Measurements from ENCODE around the gene EPHA1.

Gene EPHA1

DNA sequence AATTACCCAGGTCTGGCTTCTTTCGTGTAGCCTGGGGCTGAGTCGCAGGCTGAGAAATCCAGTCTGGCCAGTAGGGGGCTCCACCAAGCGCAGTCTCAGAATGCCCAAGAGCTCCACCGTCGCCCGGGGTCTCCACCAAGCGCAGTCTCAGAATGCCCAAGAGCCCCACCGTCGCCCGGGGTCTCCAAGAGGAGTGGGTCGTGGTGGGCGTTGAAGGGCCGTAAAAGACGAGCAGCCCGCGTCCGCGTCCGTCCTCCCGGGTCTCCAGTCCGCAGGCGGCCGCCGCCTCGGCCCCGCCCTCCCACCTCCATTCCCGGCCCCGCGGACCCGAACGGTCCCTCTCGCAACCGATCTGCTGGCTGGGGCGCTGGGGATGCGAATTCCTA lies 28.4 kb downstream of the EPHA1 start:
- DNase-seq (ENCODE audit: low read depth): peak; percentile 81
- TF ChIP-seq, protein P1, sequence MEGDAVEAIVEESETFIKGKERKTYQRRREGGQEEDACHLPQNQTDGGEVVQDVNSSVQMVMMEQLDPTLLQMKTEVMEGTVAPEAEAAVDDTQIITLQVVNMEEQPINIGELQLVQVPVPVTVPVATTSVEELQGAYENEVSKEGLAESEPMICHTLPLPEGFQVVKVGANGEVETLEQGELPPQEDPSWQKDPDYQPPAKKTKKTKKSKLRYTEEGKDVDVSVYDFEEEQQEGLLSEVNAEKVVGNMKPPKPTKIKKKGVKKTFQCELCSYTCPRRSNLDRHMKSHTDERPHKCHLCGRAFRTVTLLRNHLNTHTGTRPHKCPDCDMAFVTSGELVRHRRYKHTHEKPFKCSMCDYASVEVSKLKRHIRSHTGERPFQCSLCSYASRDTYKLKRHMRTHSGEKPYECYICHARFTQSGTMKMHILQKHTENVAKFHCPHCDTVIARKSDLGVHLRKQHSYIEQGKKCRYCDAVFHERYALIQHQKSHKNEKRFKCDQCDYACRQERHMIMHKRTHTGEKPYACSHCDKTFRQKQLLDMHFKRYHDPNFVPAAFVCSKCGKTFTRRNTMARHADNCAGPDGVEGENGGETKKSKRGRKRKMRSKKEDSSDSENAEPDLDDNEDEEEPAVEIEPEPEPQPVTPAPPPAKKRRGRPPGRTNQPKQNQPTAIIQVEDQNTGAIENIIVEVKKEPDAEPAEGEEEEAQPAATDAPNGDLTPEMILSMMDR (conservative IDR thresholded peaks at IDR 0.05; ENCODE audit: control insufficient read depth, insufficient read depth, low read depth, low read length): peak; percentile 75
- H3K4me3 ChIP-seq (ENCODE audit: control insufficient read depth, low read depth, low read length): peak overlapping the region; percentile 93

DNA sequence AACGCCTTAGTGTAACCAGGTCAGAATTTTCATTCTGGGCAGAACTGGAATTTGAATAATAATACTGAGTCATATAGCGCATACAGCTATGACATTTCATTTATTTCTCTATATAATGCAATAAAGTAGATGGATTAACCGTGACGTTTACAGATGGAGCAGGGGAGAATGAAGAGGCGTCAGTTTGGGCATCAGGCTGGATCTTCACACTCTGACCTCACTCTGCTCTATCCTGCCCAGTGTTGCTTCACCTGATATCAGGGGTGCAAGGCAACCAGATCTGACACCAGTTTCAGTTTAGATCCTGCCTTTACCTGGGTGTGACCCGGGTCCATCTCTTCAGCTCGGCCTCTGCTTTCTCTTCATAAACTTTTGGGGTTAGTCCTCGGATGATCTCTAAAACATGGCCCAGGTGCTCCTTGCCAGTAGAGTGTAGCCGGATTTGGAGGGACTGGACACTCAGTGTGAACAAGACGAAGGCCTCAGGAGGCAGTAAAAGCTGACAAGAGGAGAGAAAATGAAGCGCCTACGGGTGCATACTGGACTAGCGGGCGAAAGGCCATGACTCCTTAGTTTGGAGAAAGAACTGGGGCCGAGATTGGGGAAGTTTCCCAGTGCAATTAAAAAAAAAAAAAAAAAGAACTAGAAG lies 28.9 kb downstream of the EPHA1 start:
- TF ChIP-seq, protein P1 (conservative IDR thresholded peaks at IDR 0.05; ENCODE audit: control insufficient read depth, insufficient read depth, low read depth, low read length): no peak
- H3K4me3 ChIP-seq (ENCODE audit: control insufficient read depth, low read depth, low read length): peak overlapping the region; percentile 93
- no peak for DNase-seq (ENCODE audit: low read depth)

DNA sequence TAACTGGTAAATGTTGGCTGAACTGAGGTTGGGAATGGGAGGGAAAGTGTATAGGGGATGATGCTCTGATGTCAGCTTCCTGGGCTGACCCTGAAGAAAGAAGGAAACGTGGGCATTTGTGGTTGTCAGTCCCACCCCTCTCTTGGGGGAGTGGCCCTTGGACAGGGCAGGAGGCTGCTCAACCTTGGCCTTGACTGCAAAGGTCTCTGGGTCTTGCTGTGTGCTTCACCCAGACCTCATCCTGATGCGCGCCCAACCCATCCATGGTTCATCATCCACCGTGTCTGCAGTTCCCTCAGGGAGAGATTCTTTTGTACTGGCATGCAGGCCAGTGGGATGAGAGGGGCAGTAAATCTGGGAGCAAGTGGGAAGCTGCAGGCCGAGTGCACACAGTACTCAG lies 32.3 kb downstream of the EPHA1 start:
- no peak for DNase-seq (ENCODE audit: low read depth)
- TF ChIP-seq, protein P1 (conservative IDR thresholded peaks at IDR 0.05; ENCODE audit: control insufficient read depth, insufficient read depth, low read depth, low read length): no peak
- H3K4me3 ChIP-seq (ENCODE audit: control insufficient read depth, low read depth, low read length): no peak overlapping the region

DNA sequence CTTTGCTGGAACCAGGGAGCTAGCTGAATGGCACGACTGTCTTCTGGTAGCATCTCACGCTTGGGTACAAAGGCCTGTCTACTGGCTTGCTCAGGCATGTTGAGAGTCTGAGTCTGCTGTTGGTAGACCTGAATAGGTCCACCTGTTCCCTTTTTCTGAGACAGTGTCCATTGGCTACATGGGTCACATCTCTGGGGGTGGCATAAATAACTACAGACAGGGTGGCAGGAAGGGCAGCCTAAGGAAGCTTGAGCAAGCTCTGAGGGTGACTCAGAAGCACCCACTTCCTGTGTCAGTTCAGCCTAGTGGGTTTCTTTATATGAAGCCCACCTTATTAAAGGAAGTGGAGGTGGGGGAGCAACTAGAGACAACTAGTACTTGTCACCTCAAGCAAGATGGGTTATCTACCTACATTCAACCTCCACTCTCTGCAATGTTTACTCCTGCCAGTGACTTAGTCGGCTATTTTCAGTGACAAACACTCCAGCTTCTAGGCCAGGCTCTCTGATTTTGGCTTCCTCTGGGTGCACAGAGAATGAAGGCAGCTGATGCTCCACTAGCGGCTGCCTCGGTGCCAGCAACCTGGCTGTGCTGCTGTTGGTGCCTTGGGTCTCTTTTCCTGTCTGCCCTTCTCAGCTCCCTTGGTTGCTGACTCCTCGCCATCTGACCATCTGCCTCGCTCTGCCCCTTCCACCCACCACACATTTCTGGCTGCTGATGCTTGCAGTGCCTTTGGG lies 33.2 kb downstream of the EPHA1 start:
- TF ChIP-seq, protein P1 (conservative IDR thresholded peaks at IDR 0.05; ENCODE audit: control insufficient read depth, insufficient read depth, low read depth, low read length): no peak
- DNase-seq (ENCODE audit: low read depth): no peak
- no peak overlapping the region for H3K4me3 ChIP-seq (ENCODE audit: control insufficient read depth, low read depth, low read length)

DNA sequence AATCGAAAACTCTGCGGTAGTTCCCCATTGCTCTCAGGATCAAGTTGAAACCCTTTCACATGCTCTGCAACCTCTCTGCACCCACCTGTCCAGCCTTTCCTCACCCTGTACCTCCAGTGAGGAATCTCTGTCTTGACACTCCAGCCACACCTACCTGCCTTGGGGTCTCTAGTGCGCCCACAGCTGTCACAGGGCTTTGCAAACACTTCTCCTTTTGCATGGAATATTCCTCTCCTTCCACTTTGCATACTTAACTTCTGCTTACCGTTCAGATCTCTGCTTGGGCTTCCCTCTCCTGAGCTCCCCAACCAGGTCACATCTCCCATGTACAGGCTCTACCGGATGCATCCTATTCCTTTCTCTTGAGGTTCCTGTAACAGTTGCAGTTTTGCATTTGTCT lies 34.1 kb downstream of the EPHA1 start:
- TF ChIP-seq, protein P1 (conservative IDR thresholded peaks at IDR 0.05; ENCODE audit: control insufficient read depth, insufficient read depth, low read depth, low read length): no peak
- H3K4me3 ChIP-seq (ENCODE audit: control insufficient read depth, low read depth, low read length): no peak overlapping the region
- no peak for DNase-seq (ENCODE audit: low read depth)

DNA sequence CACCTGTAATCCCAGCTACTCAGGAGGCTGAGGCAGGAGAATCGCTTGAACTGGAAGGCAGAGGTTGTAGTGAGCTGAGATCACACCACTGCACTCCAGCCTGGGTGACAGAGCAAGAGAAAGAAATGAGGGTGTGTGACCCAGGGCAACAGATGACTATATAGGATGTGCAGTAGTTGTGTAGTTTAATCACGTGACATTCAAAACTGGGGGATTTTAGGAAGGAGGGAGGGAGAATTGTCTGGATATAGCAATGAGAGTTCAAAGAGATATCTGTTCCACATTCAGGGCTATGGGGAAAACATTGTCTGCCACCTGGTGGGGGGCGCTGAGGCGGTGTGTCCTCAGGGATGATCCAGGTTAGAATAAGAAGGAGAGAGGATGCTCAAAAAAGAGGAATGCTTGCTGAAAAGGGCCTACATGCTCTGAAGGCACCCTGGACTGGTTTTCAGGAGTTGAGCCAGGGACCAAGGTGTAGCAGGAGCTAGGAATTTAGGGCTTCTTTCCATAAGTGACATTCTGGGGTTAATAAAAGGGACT lies 35.3 kb downstream of the EPHA1 start:
- TF ChIP-seq, protein P1 (conservative IDR thresholded peaks at IDR 0.05; ENCODE audit: control insufficient read depth, insufficient read depth, low read depth, low read length): no peak
- H3K4me3 ChIP-seq (ENCODE audit: control insufficient read depth, low read depth, low read length): no peak overlapping the region
- no peak for DNase-seq (ENCODE audit: low read depth)

Data from fibroblast of mammary gland (primary cell).